Fibroblast of mammary gland (primary cell): ENCODE data around the gene NKAPL.
"Not testable (repeated sequence)": the region's sequence is repeated elsewhere in the genome, so short reads cannot be mapped to it uniquely, and the experiment has no call there.

ENCODE experiments used
- DNase-seq: peaks from one replicate; pipeline ENCODE4 v3.0.0-alpha.2; 2010; ENCODE audit warnings: low read depth
- H3K4me3 ChIP-seq: 2 replicates; pipeline ENCODE4 v1.5.1; 2011; ENCODE audit warnings: low read depth, mild to moderate bottlenecking, low read length, moderate library complexity; ENCODE audit not compliant: control insufficient read depth
- CTCF ChIP-seq: conservative IDR thresholded peaks from 2 replicates; pipeline ENCODE4 v1.5.1; 2011; ENCODE audit warnings: low read depth, low read length, inconsistent platforms; ENCODE audit not compliant: control insufficient read depth, insufficient read depth

NKAPL gene

GRCh38 chr6:28295326-28295725 lies 36.2 kb downstream of the NKAPL start:
- no peak for TF ChIP-seq CTCF
- no peak for DNase-seq
- no peak overlapping the region for H3K4me3 ChIP-seq

GRCh38 chr6:28296520-28297060 lies 37.5 kb downstream of the NKAPL start:
- no peak overlapping the region for H3K4me3 ChIP-seq
- no peak for TF ChIP-seq CTCF

GRCh38 chr6:28303570-28303969 lies 44.5 kb downstream of the NKAPL start:
- H3K4me3 ChIP-seq: no peak overlapping the region
- no peak for TF ChIP-seq CTCF

More at GRCh38 chr6:28296520-28297060, 37.5 kb downstream of the NKAPL start:
- DNase-seq: no peak

GRCh38 chr6:28306363-28306762 lies 47.3 kb downstream of the NKAPL start:
- DNase-seq, H3K4me3 ChIP-seq: not testable (repeated sequence)

More at GRCh38 chr6:28303570-28303969, 44.5 kb downstream of the NKAPL start:
- DNase-seq: no peak
